Panc1 (cell line): ENCODE data around the gene LPIN1. TPM values are rescaled to one million over a fixed set of nuclear protein-coding genes. Genes with fewer than 3 reads are reported as not detected.
A peak's percentile ranks its signal among the peaks of the same experiment; 100 is the strongest.

Experiments
- ATAC-seq: fragments of 200-7000 bp; cut with Tn5 transposase; 2 replicates; pipeline ENCODE4 v1.9.1; 2020; ENCODE audit warnings: mild to moderate bottlenecking, moderate library complexity
- BruUV-seq: library from RNA; stranded (reverse); fragments of 400-500 nt; replicated peaks from 2 replicates; lab custom pipeline; 2021; lab: Mats Ljungman, UMichigan
- CTCF ChIA-PET: fragments of 300-600 bp; sonication (Branson Sonifier 250); formaldehyde crosslinking; loops from one replicate; lab custom pipeline; 2022; ENCODE audit warnings: antibody characterized with exemption; lab: Charles Lee
- POLR2A ChIA-PET: fragments of 300-600 bp; sonication (Branson Sonifier 250); formaldehyde crosslinking; loops from one replicate; lab custom pipeline; 2022; ENCODE audit warnings: antibody characterized with exemption; lab: Charles Lee
- DNase-seq: peaks from one replicate; pipeline ENCODE4 v3.0.0-alpha.2; 2010; ENCODE audit warnings: low read depth, low spot score
- H3K27ac ChIP-seq: 2 replicates; pipeline ENCODE4 v1.5.1; 2011; ENCODE audit warnings: mild to moderate bottlenecking, low read length, inconsistent platforms
- H3K27me3 ChIP-seq: fragments of 200-500 bp; sonication (Bioruptor generic); 2 replicates; pipeline ENCODE4 v1.6.0; 2014; ENCODE audit warnings: low read length, inconsistent platforms; ENCODE audit not compliant: control insufficient read depth, insufficient read depth
- H3K36me3 ChIP-seq: fragments of 200-500 bp; sonication (Bioruptor generic); 2 replicates; pipeline ENCODE4 v1.5.1; 2014; ENCODE audit warnings: inconsistent platforms, mild to moderate bottlenecking, low read length, moderate library complexity; ENCODE audit not compliant: control insufficient read depth, insufficient read depth
- H3K4me1 ChIP-seq: 2 replicates; pipeline ENCODE4 v1.5.1; 2011; ENCODE audit warnings: inconsistent platforms, mild to moderate bottlenecking, low read length, moderate library complexity; ENCODE audit not compliant: control insufficient read depth, insufficient read depth
- H3K4me3 ChIP-seq, 2 experiments: 2 replicates each; pipeline ENCODE4 v1.5.1; 2011 to 2012; ENCODE audit warnings: low read depth in 2 of 2, low read length in 2 of 2, mild to moderate bottlenecking in 2 of 2, inconsistent platforms in 1 of 2, moderate library complexity in 1 of 2
- H3K9me3 ChIP-seq: fragments of 200-500 bp; sonication (Bioruptor generic); 2 replicates; pipeline ENCODE4 v1.5.1; 2014; ENCODE audit warnings: low read depth, mild to moderate bottlenecking, inconsistent platforms, low read length, moderate library complexity; ENCODE audit not compliant: control insufficient read depth, insufficient read depth
- POLR2AphosphoS5 ChIP-seq: IDR thresholded peaks from 2 replicates; pipeline ENCODE4 v1.6.1; 2012; ENCODE audit warnings: mild to moderate bottlenecking, low read depth, low read length, moderate library complexity
- SIN3A ChIP-seq: IDR thresholded peaks from 2 replicates; pipeline ENCODE4 v1.6.1; 2012; ENCODE audit warnings: low read depth, mild to moderate bottlenecking, low read length, moderate library complexity, borderline replicate concordance; ENCODE audit not compliant: insufficient read depth
- TCF7L2 ChIP-seq: IDR thresholded peaks from 2 replicates; pipeline ENCODE4 v1.6.1; 2011; ENCODE audit warnings: mild to moderate bottlenecking, low read depth, low read length, inconsistent platforms
- in situ Hi-C: cut with HindIII; loops from 2 replicates; pipeline ENCODE4 v1.10.0; 2016; ENCODE audit warnings: low sequenced_read_pairs, low pct_unique_long_range_greater_than_20kb
- intact Hi-C: fragments of 100-400 bp; cut with micrococcal nuclease; formaldehyde crosslinking; loops from one replicate; pipeline ENCODE4 v1.10.0; 2022; ENCODE audit not compliant: unreplicated experiment
- total RNA-seq: library from RNA; stranded (reverse); gene quantifications from one replicate; pipeline ENCODE4 v1.2.1, GENCODE V29; 2021; ENCODE audit not compliant: unreplicated experiment
- TF ChIP-seq, protein P1 (sequence below), 2 experiments: IDR thresholded peaks; 2 replicates each; pipeline ENCODE4 v1.6.1; 2011 to 2012; ENCODE audit warnings: low read depth in 2 of 2, control low read depth in 1 of 2, low read length in 1 of 2, mild to moderate bottlenecking in 1 of 2, moderate library complexity in 1 of 2; ENCODE audit not compliant: insufficient read depth in 1 of 2
- TF ChIP-seq, protein P2 (sequence below): fragments of 450-650 bp; IDR thresholded peaks from 2 replicates; pipeline ENCODE4 v1.5.1; 2017; ENCODE audit warnings: mild to moderate bottlenecking

Gene LPIN1
- total RNA-seq, 1 experiment from 2014 or later = 51.8 TPM

DNA sequence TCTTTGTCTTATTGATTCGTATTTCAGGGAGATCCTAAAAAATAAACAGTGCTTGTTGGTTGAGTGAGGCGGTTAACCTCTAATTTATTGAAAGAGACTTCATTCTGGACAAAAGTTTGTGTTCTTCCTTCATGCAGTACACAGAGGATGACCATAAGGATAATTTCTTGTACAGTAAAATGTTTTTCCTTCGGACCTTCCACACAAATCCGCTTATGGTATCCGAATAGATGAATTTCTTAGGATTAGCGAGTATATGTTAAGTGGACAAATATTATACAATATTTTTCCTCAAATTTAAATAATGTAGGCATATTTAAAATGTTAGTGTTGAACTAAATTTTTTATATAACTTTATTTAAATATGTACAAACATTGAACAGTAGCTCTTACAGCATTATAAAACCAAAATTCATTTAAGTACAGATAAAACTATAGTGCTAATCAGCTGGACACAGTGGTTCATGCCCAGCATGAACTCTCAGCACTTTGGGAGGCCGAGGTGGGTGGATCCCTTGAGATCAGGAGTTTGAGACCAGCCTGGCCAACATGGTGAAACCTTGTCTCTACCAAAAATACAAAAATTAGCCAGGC is 84.4 kb downstream of the LPIN1 start:
- ATAC-seq (no peak), DNase-seq (no peak)
- intact Hi-C loops = loop anchor here (1.0 to 10.0 kb wide), 3 partner anchors 484 to 1101 kb away; partner anchors contain the start of gene TRIB2
- H3K9me3 ChIP-seq = no peaks in the 10 kb centered on the region
- peaks cover 22% of the 10 kb centered on the region for H3K4me1 ChIP-seq
- peak overlapping the region; percentile 98 for H3K27ac ChIP-seq
- H3K27me3 ChIP-seq = no peaks in the 10 kb centered on the region
- ChIA-PET POLR2A (no interaction called here), CTCF (interaction anchor here (2.0 kb wide), 1 partner anchor 886 kb away, joined by 14 read pairs; the partner anchor contains the start of gene TRIB2)
- TF ChIP-seq POLR2AphosphoS5 = no peak
- no peak for TF ChIP-seq SIN3A
- TF ChIP-seq, protein P1, sequence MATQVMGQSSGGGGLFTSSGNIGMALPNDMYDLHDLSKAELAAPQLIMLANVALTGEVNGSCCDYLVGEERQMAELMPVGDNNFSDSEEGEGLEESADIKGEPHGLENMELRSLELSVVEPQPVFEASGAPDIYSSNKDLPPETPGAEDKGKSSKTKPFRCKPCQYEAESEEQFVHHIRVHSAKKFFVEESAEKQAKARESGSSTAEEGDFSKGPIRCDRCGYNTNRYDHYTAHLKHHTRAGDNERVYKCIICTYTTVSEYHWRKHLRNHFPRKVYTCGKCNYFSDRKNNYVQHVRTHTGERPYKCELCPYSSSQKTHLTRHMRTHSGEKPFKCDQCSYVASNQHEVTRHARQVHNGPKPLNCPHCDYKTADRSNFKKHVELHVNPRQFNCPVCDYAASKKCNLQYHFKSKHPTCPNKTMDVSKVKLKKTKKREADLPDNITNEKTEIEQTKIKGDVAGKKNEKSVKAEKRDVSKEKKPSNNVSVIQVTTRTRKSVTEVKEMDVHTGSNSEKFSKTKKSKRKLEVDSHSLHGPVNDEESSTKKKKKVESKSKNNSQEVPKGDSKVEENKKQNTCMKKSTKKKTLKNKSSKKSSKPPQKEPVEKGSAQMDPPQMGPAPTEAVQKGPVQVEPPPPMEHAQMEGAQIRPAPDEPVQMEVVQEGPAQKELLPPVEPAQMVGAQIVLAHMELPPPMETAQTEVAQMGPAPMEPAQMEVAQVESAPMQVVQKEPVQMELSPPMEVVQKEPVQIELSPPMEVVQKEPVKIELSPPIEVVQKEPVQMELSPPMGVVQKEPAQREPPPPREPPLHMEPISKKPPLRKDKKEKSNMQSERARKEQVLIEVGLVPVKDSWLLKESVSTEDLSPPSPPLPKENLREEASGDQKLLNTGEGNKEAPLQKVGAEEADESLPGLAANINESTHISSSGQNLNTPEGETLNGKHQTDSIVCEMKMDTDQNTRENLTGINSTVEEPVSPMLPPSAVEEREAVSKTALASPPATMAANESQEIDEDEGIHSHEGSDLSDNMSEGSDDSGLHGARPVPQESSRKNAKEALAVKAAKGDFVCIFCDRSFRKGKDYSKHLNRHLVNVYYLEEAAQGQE (IDR thresholded peaks at IDR 0.05; ENCODE audit: insufficient read depth in 1 of 2, low read depth in 2 of 2, low read length in 1 of 2) = no peak
- TF ChIP-seq TCF7L2 = no peak
- TF ChIP-seq, protein P2, sequence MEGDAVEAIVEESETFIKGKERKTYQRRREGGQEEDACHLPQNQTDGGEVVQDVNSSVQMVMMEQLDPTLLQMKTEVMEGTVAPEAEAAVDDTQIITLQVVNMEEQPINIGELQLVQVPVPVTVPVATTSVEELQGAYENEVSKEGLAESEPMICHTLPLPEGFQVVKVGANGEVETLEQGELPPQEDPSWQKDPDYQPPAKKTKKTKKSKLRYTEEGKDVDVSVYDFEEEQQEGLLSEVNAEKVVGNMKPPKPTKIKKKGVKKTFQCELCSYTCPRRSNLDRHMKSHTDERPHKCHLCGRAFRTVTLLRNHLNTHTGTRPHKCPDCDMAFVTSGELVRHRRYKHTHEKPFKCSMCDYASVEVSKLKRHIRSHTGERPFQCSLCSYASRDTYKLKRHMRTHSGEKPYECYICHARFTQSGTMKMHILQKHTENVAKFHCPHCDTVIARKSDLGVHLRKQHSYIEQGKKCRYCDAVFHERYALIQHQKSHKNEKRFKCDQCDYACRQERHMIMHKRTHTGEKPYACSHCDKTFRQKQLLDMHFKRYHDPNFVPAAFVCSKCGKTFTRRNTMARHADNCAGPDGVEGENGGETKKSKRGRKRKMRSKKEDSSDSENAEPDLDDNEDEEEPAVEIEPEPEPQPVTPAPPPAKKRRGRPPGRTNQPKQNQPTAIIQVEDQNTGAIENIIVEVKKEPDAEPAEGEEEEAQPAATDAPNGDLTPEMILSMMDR = no peak
- peaks cover 3% of the 10 kb centered on the region; the same call in 1 of the 2 replicates for H3K36me3 ChIP-seq
- H3K4me3 ChIP-seq = peak overlapping the region; percentile 33 to 53
- BruUV-seq = no TSS peak
- in situ Hi-C loops = no loop called here

DNA sequence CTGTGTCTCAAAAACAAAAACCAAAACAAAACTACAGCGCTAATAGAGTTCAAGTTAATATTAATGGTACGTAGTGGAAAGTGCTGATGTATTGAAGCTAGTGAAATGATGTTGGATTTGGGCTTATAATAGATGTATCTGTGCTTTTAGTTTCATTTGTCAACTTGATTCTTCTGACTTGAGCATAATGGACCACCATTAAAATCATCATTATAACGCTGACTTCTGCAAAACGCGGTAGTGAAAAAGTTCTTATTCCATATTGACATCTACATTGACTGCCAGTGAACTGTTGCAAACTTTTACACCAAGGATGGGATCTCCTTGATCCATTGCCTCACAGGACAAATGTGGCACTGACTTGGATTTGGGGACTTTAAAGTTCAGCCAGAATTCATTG is 85.0 kb downstream of the LPIN1 start:
- POLR2A ChIA-PET = no interaction called here
- no peak for DNase-seq
- no peaks in the 10 kb centered on the region for H3K36me3 ChIP-seq
- ATAC-seq = no peak
- in situ Hi-C loops (no loop called here), intact Hi-C loops (loop anchor here (5.0 to 10.0 kb wide), 2 partner anchors 483 to 1101 kb away; no protein-coding TSS in a partner anchor)
- H3K9me3 ChIP-seq = no peaks in the 10 kb centered on the region
- H3K27ac ChIP-seq = peak overlapping the region; percentile 98
- BruUV-seq = no TSS peak
- peaks cover 22% of the 10 kb centered on the region for H3K4me1 ChIP-seq
- TF ChIP-seq, protein P2 = no peak
- TF ChIP-seq, protein P1 (IDR thresholded peaks at IDR 0.05; ENCODE audit: insufficient read depth in 1 of 2, low read depth in 2 of 2, low read length in 1 of 2) = no peak
- TF ChIP-seq SIN3A (no peak), TCF7L2 (no peak), POLR2AphosphoS5 (no peak)
- H3K27me3 ChIP-seq = no peaks in the 10 kb centered on the region
- no peak overlapping the region for H3K4me3 ChIP-seq
- CTCF ChIA-PET = no interaction called here
